GM19467 (cell line): ENCODE results near the gene NDUFB10.

Experiments used
- ATAC-seq: cut with Tn5 transposase; IDR thresholded peaks from one replicate; pipeline ENCODE4 v1.9.1; 2021; ENCODE audit warnings: mild to moderate bottlenecking, moderate library complexity; ENCODE audit not compliant: unreplicated experiment

Gene NDUFB10

GRCh38 chr16:1982013-1982433 is 22.7 kb downstream of the NDUFB10 start:
- no peak for ATAC-seq

- ATAC-seq: no peak
Observed at GRCh38 chr16:1982991-1983543, 23.7 kb downstream of the NDUFB10 start.

- ATAC-seq: peak; percentile 68
Observed at GRCh38 chr16:1983544-1984346, 24.4 kb downstream of the NDUFB10 start, which contains the start of gene GFER. Gene GFER (plus strand): TSS chr16:1984193. CDS start chr16:1984219, 26 bp downstream.

GRCh38 chr16:1984347-1985225 is 25.2 kb downstream of the NDUFB10 start:
- ATAC-seq: peak; percentile 4

GRCh38 chr16:1985466-1986150 is 26.3 kb downstream of the NDUFB10 start:
- no peak for ATAC-seq

- no peak for ATAC-seq
Observed at GRCh38 chr16:1987198-1987597, 27.9 kb downstream of the NDUFB10 start.

- ATAC-seq: no peak
Observed at GRCh38 chr16:1989209-1990100, 30.1 kb downstream of the NDUFB10 start, which contains the start of gene SYNGR3. Gene SYNGR3 (plus strand): TSS chr16:1989970. CDS start chr16:1990103, 133 bp downstream.

GRCh38 chr16:1990101-1990350 is 30.7 kb downstream of the NDUFB10 start:
- no peak for ATAC-seq

GRCh38 chr16:1990351-1991134 is 31.2 kb downstream of the NDUFB10 start:
- no peak for ATAC-seq

GRCh38 chr16:1991135-1991551 is 31.8 kb downstream of the NDUFB10 start:
- peak; percentile 43 for ATAC-seq

GRCh38 chr16:1991588-1991947 is 32.2 kb downstream of the NDUFB10 start:
- ATAC-seq: no peak

GRCh38 chr16:1991948-1992703 is 32.8 kb downstream of the NDUFB10 start:
- peak; percentile 41 for ATAC-seq

- ATAC-seq: no peak
Observed at GRCh38 chr16:1992704-1993317, 33.5 kb downstream of the NDUFB10 start.

- no peak for ATAC-seq
Observed at GRCh38 chr16:1993731-1994131, 34.4 kb downstream of the NDUFB10 start.

- no peak for ATAC-seq
Observed at GRCh38 chr16:1997494-1998359, 38.4 kb downstream of the NDUFB10 start.

GRCh38 chr16:1998360-1998835 is 39.1 kb downstream of the NDUFB10 start:
- no peak for ATAC-seq
